Astrocyte (in vitro differentiated cells and primary cell): ENCODE measurements around the gene RBM23.
"Not testable (repeated sequence)": the region's sequence is repeated elsewhere in the genome, so short reads cannot be mapped to it uniquely, and the experiment has no call there.

ENCODE experiments used
- CTCF ChIP-seq: IDR thresholded peaks from 2 replicates; pipeline ENCODE4 v1.5.1; 2011; ENCODE audit warnings: low read depth, mild to moderate bottlenecking, inconsistent platforms, low read length, moderate library complexity; ENCODE audit not compliant: insufficient read depth
- EZH2 ChIP-seq: IDR thresholded peaks from 2 replicates; pipeline ENCODE4 v1.6.1; 2012; ENCODE audit warnings: mild to moderate bottlenecking, low read length, inconsistent platforms; ENCODE audit not compliant: insufficient read depth

- not testable (repeated sequence) for TF ChIP-seq CTCF, EZH2
These were observed 47.2 kb upstream of the RBM23 start for GRCh38 chr14:22965916-22966782.
